Measurements from ENCODE around the gene RNF182. TPM values are rescaled to one million over a fixed set of nuclear protein-coding genes. Genes with fewer than 3 reads are reported as not detected.

Gene RNF182
- polyA plus RNA-seq, 1 experiment: 1.4 TPM

GRCh38 chr6:14010275-14010674 is 85.5 kb downstream of the RNF182 start:
- POLR2A ChIA-PET: no interaction called here
- DNase-seq (ENCODE audit: low read depth): no peak
- no peak for TF ChIP-seq CTCF (IDR thresholded peaks at IDR 0.05; ENCODE audit: insufficient read depth, low read depth, low read length)
- peaks cover 2% of the 10 kb centered on the region; the same call in 1 of the 2 replicates for H3K27me3 ChIP-seq (ENCODE audit: control insufficient read depth, insufficient read depth, low read length)
- CTCF ChIA-PET: no interaction called here
- H3K4me3 ChIP-seq (ENCODE audit: low read depth, low read length): no peak overlapping the region
- no peaks in the 10 kb centered on the region for H3K36me3 ChIP-seq (ENCODE audit: control insufficient read depth, insufficient read depth, low read length)

GRCh38 chr6:14012313-14013030 is 87.7 kb downstream of the RNF182 start:
- no peak overlapping the region for H3K4me3 ChIP-seq (ENCODE audit: low read depth, low read length)
- ChIA-PET POLR2A (no interaction called here), CTCF (no interaction called here)
- no peak for TF ChIP-seq CTCF (IDR thresholded peaks at IDR 0.05; ENCODE audit: insufficient read depth, low read depth, low read length)
- peaks cover 2% of the 10 kb centered on the region; the same call in 1 of the 2 replicates for H3K27me3 ChIP-seq (ENCODE audit: control insufficient read depth, insufficient read depth, low read length)
- H3K36me3 ChIP-seq (ENCODE audit: control insufficient read depth, insufficient read depth, low read length): no peaks in the 10 kb centered on the region
- no peak for DNase-seq (ENCODE audit: low read depth)

GRCh38 chr6:14015964-14016363 is 91.2 kb downstream of the RNF182 start:
- ChIA-PET CTCF (no interaction called here), POLR2A (no interaction called here)
- H3K4me3 ChIP-seq (ENCODE audit: low read depth, low read length): no peak overlapping the region
- DNase-seq (ENCODE audit: low read depth): no peak
- TF ChIP-seq CTCF (IDR thresholded peaks at IDR 0.05; ENCODE audit: insufficient read depth, low read depth, low read length): no peak
- no peaks in the 10 kb centered on the region; the same call in 1 of the 2 replicates for H3K27me3 ChIP-seq (ENCODE audit: control insufficient read depth, insufficient read depth, low read length)
- H3K36me3 ChIP-seq (ENCODE audit: control insufficient read depth, insufficient read depth, low read length): no peaks in the 10 kb centered on the region

GRCh38 chr6:14016432-14016831 is 91.7 kb downstream of the RNF182 start:
- H3K4me3 ChIP-seq (ENCODE audit: low read depth, low read length): no peak overlapping the region
- H3K27me3 ChIP-seq (ENCODE audit: control insufficient read depth, insufficient read depth, low read length): no peaks in the 10 kb centered on the region; the same call in 1 of the 2 replicates
- no peak for DNase-seq (ENCODE audit: low read depth)
- CTCF ChIA-PET: no interaction called here
- TF ChIP-seq CTCF (IDR thresholded peaks at IDR 0.05; ENCODE audit: insufficient read depth, low read depth, low read length): no peak
- POLR2A ChIA-PET: no interaction called here
- H3K36me3 ChIP-seq (ENCODE audit: control insufficient read depth, insufficient read depth, low read length): no peaks in the 10 kb centered on the region

GRCh38 chr6:14016935-14017625 is 92.3 kb downstream of the RNF182 start:
- DNase-seq (ENCODE audit: low read depth): no peak
- POLR2A ChIA-PET: no interaction called here

More at GRCh38 chr6:14016935-14017625, 92.3 kb downstream of the RNF182 start:
- CTCF ChIA-PET: interaction anchor here (1.4 kb wide), 1 partner anchor 9 kb away, joined by 4 read pairs; no protein-coding TSS in a partner anchor
- Histone ChIP-seq H3K4me3 (ENCODE audit: low read depth, low read length) (no peak overlapping the region), H3K36me3 (ENCODE audit: control insufficient read depth, insufficient read depth, low read length) (no peaks in the 10 kb centered on the region), H3K27me3 (ENCODE audit: control insufficient read depth, insufficient read depth, low read length) (no peaks in the 10 kb centered on the region; the same call in 1 of the 2 replicates)
- TF ChIP-seq CTCF (IDR thresholded peaks at IDR 0.05; ENCODE audit: insufficient read depth, low read depth, low read length): no peak
